Coronary artery (tissue), 2 donors: ENCODE measurements around the gene VPS37C.
A peak's percentile ranks its signal among the peaks of the same experiment; 100 is the strongest.
"Not testable (repeated sequence)": the region's sequence is repeated elsewhere in the genome, so short reads cannot be mapped to it uniquely, and the experiment has no call there.

Experiments used
- DNase-seq: peaks from one replicate; pipeline ENCODE4 v3.0.0-alpha.2; 2017; ENCODE audit warnings: low spot score
- H3K27ac ChIP-seq, 2 donors: fragments of 200-600 bp; sonication (generic); one replicate each; pipeline ENCODE4 v1.5.1; 2016 to 2019
- H3K4me3 ChIP-seq: fragments of 200-600 bp; sonication (generic); 2 replicates; pipeline ENCODE4 v1.5.1; 2016; ENCODE audit warnings: mild to moderate bottlenecking, moderate library complexity
- CTCF ChIP-seq: fragments of 200-600 bp; sonication (generic); IDR thresholded peaks from one replicate; pipeline ENCODE4 v1.5.1; 2019; ENCODE audit warnings: antibody characterized with exemption

VPS37C gene

DNA sequence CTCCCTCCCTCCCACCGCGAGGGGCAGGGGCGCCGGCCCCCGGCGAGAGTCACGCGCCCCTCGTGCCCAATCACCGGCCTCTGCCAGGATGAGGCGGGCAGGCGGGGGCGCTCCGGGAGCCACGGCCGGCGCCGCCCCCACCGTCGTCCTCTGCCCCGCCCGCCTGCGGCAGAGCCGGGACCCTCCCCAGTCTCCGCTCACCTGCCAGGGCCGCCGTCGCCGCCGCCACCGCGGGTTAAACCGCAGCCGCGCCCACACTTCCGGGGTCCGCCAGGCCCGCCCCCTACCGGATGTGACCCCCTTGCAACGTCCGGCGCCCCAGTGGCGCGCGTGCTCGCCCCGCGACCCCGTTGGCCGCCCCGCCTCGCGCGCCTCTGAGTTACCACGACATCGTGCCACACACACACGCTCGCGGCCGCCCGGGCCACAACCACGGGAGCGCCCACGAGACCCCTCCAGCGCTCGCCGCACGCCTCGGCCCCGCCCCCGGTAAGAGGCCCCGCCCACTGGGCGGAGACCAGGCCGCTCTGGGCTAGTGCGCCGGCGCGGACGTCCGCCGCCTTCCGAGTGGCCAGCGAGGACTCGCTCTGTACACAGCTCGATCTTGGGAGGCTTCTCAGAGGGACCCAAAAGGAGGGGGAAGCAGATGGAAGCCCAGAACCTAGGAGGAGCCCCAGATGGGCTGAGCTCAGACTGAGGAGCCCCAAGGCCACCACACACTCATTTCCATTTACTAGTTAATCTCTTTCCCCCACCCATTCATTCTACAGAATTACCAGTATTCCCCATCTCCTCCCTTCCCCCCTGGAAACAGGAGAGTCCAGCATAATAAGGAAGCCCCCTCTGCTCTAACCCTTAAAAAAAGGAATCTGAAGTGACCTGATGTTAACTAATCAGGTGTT, at the start of gene VPS37C:
VPS37C (minus strand) TSS at position 237 of the 902 bp plus-strand sequence. CDS start 22,597 bp downstream, outside the sequence.
- Histone ChIP-seq H3K27ac (peak within 1 kb of the TSS; percentile 98 to 99), H3K4me3 (peak within 1 kb of the TSS; percentile 93)
- peak; percentile 23 for TF ChIP-seq CTCF
- peak; percentile 95 for DNase-seq

DNA sequence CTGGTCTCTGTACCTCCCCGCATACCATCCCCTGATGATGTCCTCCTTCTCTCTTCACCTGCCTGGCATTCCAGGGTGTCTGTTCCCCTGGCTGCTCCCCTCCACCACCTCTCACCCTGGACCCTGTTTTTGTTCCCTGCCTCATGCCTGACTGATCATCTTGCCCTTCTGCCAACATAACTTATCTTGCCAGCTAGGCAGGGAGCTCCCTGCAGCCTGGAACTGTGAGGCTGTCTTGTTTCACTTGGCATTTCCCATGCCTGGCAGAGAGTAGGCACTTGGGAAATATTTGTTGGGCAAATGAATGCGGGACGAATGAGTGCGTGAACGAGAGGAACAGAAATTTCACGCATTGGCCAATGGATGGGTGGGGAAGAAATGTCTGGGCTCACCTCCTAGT, 49.4 kb upstream of the VPS37C start:
- H3K4me3 ChIP-seq, H3K27ac ChIP-seq, DNase-seq: not testable (repeated sequence)

- not testable (repeated sequence) for H3K27ac ChIP-seq, DNase-seq, H3K4me3 ChIP-seq
Observed at GRCh38 chr11:61207636-61208310, 46.5 kb upstream of the VPS37C start.

DNA sequence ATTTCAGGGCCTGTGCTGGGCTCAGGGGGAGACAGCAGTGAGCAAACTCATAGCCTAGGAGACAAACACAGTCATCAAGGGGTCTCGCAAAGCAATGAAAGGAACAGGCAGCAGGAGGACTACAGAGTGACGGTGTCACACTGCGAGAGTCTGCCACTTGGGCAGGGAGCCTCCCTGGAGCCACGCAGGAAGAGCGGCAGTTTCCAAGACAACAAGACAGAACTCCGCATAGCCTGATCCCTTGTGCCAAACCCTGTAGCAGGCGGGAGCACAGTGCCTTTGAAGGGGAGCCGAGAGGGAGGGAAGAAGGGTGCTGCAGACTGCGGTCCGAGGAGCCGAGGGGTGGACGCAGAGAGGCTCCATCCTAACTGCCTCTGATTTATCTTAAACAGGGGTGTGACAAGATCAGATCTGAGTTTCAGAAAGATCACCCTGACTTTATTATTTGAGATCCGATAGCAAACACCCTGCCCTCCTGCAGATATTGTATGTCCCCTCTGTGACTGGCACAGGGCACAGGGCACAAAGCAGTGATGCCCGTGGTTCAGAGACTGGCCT, 43.4 kb upstream of the VPS37C start:
- not testable (repeated sequence) for H3K27ac ChIP-seq, DNase-seq, H3K4me3 ChIP-seq

- DNase-seq, H3K27ac ChIP-seq, H3K4me3 ChIP-seq: not testable (repeated sequence)
Observed at GRCh38 chr11:61203873-61204272, 42.6 kb upstream of the VPS37C start.

GRCh38 chr11:61202950-61203746, 41.9 kb upstream of the VPS37C start, which contains the start of gene PGA3:
Gene PGA3, plus strand, starts transcription at chr11:61203515. Its CDS starts 50 bp downstream, at chr11:61203565.
- not testable (repeated sequence) for DNase-seq, H3K4me3 ChIP-seq, H3K27ac ChIP-seq

GRCh38 chr11:61201476-61201875, 40.2 kb upstream of the VPS37C start:
- DNase-seq, result no peak
- H3K4me3 ChIP-seq, result no peak overlapping the region
- no peak overlapping the region for H3K27ac ChIP-seq
- TF ChIP-seq CTCF, result no peak

GRCh38 chr11:61198948-61199523, 37.8 kb upstream of the VPS37C start:
- Histone ChIP-seq H3K27ac (no peak overlapping the region), H3K4me3 (no peak overlapping the region)
- DNase-seq, result no peak
- TF ChIP-seq CTCF, result no peak

DNA sequence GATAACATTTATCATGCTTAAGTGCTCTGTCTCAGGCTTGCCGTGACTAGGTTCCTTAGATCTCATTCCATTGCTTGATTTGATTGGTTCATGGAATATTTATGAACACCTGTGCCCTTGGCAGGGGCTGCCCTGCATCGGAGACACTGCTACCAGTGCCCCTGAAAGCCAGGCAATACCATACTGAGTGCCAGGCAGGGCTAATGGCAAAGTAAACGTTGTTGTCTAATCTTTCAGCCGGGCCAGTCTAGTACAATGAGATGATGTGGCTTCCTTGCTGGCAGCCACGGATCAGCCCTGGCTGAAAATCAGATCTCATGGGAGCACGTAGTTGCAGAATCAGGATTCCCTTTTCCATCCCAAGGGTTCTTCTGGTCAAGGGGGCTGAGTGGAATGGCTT, 37.1 kb upstream of the VPS37C start:
- DNase-seq, result no peak
- Histone ChIP-seq H3K27ac (no peak overlapping the region), H3K4me3 (no peak overlapping the region)
- no peak for TF ChIP-seq CTCF
